ENCODE results near the gene CALR3.

DNA sequence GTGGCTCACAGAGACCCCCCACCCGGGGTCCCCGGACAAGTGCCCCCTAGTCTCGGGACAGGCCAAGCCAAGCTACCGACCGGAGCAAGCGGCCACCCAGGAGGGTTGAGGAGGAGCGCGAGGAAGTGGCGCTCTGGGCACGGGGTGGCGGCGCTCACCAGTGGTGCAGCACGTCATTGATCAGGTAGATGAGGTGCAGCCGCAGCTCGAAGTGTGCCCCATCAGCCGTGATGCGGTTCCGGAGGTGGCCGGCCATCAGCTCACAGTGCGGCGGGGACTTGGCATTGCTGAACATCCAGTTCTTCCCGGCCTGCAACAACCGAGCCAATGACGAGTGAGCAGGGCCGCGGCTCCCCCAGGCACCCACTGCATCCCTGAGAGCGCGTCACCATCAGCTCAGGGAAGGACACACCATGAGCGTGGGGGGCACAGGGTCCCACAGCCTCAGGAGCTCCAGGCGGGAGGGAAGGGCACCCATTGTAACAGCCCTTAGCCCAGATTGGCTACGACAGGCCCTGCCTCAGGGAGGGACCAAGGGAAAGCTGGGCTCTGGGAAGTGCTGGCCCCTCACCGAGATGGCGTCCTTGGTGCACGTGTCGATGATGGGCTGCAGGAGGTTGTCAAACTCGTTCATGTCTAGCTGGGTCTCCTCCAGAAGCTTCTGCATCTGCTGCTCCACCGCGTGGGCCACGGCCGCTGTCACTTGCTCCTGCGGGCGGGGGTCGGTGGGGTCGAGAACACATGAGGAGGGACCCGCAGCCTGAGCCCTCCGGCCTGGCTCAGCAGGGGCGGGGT is 36.7 kb upstream of the CALR3 start:
- TF ChIP-seq POLR2A (IDR thresholded peaks at IDR 0.05; ENCODE audit: low read depth, low read length): no peak
- no peak for TF ChIP-seq POLR2AphosphoS5 (IDR thresholded peaks at IDR 0.05; ENCODE audit: low read depth, low read length)
- no peak for TF ChIP-seq TAF1 (IDR thresholded peaks at IDR 0.05; ENCODE audit: borderline replicate concordance, low read depth, low read length)
